Measurements from ENCODE around the gene CTDNEP1.

The CTDNEP1 gene

DNA sequence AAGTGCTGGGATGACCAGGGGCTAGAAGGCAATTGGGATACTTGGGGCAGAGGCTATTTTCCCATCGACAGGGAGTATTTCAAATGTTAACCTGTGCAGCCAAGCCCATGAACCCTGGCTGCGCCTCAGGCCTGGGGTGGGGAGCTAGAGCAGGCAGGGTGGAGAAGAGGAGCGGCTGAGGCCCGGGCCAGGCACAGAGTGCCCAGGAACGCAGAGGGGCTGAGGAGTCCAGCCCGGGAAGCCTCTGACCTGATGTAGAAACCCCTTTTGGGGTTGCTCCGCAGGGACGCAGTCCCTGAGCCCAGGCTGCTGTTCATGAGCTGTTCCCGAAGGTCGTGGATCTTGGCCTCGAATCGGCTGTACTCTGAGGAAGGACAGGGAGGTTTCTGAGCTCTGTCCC is 55.6 kb downstream of the CTDNEP1 start:
- no peaks in the 10 kb centered on the region for H3K9me3 ChIP-seq
- H3K9ac ChIP-seq: no peak overlapping the region
- H3K27ac ChIP-seq: no peak overlapping the region
- peaks cover 99% of the 10 kb centered on the region for H3K36me3 ChIP-seq
- TF ChIP-seq Cebpa-rat (IDR thresholded peaks at IDR 0.05): no peak
- no peaks in the 10 kb centered on the region for H4K20me1 ChIP-seq
- H3K4me3 ChIP-seq: no peak overlapping the region
- H3K4me2 ChIP-seq: no peak overlapping the region
- H3K4me1 ChIP-seq: peaks cover 12% of the 10 kb centered on the region; the same call in 1 of the 2 replicates
- H3K27me3 ChIP-seq: no peaks in the 10 kb centered on the region
